ENCODE results near the gene GRPEL1.

DNA sequence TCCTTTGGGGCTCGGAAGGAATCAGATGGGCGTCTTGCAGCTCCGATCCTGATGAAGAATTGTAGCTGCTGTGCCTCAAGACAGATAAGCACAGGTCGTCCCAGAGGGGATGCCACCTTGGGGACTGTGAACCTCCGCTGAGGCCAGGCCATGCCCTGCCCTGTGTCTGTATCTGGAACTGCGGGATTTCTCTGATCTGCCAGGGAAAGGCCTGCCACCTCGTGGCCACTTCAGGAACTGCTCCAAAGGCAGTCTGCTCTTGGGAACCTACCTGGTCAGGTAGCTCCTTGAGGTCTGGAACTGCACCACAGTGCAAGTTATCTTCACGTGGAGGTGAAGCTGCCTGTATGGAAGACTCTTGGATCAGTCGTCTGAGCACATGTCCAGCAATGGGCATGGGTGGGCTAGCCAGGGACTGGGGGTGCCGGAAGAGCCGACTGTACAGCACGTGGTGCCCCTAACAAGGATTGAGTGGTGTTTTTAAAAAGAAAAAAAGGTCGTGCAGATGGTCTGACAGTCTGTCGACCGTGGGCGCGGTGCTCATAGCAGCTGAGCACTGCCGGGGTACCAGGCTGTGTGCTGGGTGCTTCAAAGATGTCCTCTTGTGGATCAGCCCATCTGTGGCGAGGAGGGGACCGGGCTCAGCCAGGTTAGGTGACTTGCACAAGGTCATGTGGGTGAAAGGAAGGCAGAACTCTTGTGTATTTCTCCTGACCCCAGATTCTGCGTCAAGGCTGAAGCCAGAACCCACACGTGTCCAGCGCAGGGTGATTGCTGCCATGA, 3.1 kb upstream of the GRPEL1 start:
- TF ChIP-seq PHF21A (CRISPR knock-in tag; IDR thresholded peaks at IDR 0.05) (no peak), ZNF598 (CRISPR knock-in tag; IDR thresholded peaks at IDR 0.05; ENCODE audit: borderline replicate concordance) (no peak)
- TF ChIP-seq, protein P1, sequence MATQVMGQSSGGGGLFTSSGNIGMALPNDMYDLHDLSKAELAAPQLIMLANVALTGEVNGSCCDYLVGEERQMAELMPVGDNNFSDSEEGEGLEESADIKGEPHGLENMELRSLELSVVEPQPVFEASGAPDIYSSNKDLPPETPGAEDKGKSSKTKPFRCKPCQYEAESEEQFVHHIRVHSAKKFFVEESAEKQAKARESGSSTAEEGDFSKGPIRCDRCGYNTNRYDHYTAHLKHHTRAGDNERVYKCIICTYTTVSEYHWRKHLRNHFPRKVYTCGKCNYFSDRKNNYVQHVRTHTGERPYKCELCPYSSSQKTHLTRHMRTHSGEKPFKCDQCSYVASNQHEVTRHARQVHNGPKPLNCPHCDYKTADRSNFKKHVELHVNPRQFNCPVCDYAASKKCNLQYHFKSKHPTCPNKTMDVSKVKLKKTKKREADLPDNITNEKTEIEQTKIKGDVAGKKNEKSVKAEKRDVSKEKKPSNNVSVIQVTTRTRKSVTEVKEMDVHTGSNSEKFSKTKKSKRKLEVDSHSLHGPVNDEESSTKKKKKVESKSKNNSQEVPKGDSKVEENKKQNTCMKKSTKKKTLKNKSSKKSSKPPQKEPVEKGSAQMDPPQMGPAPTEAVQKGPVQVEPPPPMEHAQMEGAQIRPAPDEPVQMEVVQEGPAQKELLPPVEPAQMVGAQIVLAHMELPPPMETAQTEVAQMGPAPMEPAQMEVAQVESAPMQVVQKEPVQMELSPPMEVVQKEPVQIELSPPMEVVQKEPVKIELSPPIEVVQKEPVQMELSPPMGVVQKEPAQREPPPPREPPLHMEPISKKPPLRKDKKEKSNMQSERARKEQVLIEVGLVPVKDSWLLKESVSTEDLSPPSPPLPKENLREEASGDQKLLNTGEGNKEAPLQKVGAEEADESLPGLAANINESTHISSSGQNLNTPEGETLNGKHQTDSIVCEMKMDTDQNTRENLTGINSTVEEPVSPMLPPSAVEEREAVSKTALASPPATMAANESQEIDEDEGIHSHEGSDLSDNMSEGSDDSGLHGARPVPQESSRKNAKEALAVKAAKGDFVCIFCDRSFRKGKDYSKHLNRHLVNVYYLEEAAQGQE (IDR thresholded peaks at IDR 0.05; ENCODE audit: borderline replicate concordance in 1 of 2, low read depth in 1 of 2, low read length in 2 of 2) = no peak
- TF ChIP-seq, protein P2, sequence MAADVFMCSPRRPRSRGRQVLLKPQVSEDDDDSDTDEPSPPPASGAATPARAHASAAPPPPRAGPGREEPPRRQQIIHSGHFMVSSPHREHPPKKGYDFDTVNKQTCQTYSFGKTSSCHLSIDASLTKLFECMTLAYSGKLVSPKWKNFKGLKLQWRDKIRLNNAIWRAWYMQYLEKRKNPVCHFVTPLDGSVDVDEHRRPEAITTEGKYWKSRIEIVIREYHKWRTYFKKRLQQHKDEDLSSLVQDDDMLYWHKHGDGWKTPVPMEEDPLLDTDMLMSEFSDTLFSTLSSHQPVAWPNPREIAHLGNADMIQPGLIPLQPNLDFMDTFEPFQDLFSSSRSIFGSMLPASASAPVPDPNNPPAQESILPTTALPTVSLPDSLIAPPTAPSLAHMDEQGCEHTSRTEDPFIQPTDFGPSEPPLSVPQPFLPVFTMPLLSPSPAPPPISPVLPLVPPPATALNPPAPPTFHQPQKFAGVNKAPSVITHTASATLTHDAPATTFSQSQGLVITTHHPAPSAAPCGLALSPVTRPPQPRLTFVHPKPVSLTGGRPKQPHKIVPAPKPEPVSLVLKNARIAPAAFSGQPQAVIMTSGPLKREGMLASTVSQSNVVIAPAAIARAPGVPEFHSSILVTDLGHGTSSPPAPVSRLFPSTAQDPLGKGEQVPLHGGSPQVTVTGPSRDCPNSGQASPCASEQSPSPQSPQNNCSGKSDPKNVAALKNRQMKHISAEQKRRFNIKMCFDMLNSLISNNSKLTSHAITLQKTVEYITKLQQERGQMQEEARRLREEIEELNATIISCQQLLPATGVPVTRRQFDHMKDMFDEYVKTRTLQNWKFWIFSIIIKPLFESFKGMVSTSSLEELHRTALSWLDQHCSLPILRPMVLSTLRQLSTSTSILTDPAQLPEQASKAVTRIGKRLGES (CRISPR knock-in tag; IDR thresholded peaks at IDR 0.05; ENCODE audit: borderline replicate concordance) = no peak

All from HepG2 (cell line).